DMS 273 treated with DMSO at 0.1 percent for 48 hours (cell line): ENCODE data around the gene DHODH.

Experiments
- DNase-seq: peaks from one replicate; lab custom pipeline; 2025; lab: John Stamatoyannopoulos, UW

The DHODH gene

DNA sequence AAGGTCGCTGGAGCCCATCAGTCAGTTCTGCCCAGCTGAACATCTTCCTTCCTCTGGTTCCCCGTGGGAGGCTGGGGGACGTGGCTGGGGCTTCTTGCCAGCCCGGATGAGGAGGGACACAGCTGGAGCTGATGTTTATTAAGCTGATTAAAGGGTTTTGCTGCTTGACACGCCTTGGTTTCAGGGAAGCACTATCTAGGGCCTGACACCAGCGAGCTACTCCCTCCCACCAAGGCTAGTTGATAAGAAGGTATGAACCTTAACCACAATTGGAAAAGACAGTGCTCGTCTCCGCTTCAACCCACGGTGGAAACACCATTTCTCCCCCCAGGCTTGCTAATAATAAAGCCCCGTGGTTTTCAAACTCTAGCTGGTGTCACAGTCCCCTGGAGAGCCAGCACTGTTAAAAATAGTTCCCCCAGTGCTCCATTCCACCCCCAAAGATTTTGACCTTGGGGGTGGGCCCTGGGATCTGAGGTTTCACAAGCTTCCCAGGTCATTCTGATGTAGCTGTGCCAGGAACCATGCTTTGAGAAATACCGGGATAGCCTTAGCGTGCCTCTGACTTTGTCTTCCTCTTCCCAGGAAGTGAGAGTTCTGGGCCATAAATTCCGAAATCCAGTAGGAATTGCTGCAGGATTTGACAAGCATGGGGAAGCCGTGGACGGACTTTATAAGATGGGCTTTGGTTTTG is 5.5 kb downstream of the DHODH start:
- DNase-seq: no peak

DNA sequence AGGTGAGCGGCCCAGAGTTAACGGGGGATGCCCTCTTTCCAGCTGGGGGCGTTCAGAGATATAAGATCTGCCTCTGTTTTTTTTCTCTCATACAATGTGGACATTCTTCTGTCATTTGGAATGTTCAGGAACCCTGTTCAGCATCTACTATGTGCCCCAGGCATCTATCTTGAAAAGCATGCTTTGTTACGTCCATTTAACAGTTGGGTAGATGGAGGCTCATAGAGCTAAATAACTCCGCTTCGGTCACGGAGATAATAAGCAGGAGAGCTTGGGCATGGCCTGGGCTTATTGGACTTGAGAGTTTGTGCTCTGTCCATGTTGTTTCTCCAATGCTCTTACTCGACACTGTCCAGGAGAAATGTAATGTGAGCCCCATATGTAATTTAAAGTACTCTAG is 6.1 kb downstream of the DHODH start:
- DNase-seq: no peak

DNA sequence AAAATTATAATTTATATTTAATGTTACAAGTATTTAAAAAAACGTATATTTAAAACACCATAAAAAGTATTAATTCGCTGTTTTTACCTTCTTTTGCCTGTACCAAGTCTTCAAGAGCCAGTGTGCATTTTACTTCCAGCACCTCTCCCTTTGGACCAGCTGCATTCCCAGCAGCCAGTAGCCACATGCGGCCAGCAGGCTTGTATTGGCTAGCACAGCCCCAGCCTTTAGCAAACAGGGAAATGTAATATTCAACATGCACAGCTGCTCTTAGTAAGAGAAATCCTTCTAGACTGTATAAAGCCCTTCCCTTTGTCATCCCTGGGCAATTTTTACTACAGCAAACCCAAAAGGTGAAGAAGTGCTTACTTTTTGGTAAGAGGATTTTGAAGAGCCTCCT is 6.6 kb downstream of the DHODH start:
- DNase-seq: no peak

DNA sequence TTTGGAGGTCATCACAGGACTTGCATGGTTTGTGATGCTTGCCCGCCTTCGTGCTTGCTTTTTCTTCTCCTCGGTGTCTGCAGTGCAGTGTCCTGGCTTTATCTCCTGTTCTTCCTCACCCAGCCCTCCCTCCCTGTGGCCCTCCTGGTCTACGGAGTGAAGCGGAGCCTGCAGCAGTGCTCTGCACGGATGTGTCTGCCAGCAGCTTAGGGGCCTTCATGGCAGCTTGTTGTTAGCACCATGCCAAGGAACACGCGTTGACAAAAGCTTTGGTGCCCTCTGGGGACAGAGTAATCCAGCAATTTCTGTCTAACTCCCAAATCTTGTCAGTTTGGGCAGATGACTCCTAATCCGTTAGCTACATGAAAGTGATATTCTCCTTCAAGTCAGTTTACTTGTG is 9.9 kb downstream of the DHODH start:
- no peak for DNase-seq

DNA sequence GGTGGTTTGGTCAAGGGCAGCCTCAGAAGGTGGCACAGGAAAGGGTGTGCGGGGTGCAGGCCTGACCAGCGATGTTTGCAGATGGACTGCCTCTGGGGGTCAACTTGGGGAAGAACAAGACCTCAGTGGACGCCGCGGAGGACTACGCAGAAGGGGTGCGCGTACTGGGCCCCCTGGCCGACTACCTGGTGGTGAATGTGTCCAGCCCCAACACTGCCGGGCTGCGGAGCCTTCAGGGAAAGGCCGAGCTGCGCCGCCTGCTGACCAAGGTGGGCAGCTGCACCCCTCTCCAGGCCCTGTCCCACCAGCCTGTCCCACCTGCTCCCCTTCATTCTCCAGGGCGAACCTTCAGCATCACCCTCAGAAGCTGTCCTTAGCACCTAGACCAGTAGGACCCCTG is 12.5 kb downstream of the DHODH start:
- no peak for DNase-seq

DNA sequence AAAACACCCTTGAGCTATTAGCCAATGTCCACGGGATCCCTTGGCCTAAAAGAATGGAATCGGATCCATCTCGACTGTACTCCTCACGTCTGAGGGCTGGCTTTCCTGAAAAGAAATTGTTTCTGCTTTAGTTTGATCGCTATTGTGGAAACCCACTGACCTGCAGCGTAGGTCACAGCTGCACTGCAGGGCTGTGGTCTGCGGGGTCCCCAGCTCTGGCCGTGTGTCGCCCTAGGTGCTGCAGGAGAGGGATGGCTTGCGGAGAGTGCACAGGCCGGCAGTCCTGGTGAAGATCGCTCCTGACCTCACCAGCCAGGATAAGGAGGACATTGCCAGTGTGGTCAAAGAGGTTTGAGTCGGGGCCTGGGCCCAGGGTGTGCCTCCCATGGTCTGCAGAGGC is 13.6 kb downstream of the DHODH start:
- no peak for DNase-seq

DNA sequence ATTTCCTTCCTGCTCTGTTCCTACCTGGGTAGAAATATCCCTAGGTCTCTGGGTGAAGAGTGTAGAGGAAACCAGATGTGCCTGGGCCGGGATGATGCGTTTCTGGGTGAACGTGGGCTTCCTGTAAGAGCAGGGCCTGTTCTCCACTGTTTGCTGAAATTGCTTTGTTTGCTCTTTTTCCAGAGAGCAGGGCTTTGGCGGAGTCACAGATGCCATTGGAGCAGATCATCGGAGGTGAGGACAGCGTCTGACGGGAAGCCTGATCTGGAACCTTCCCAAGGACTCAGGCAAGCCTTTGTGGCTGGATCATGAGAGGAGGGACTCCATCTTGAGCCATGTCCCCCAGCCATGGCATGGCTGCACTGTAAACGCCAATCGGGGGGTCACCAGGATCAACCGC is 15.4 kb downstream of the DHODH start:
- no peak for DNase-seq

DNA sequence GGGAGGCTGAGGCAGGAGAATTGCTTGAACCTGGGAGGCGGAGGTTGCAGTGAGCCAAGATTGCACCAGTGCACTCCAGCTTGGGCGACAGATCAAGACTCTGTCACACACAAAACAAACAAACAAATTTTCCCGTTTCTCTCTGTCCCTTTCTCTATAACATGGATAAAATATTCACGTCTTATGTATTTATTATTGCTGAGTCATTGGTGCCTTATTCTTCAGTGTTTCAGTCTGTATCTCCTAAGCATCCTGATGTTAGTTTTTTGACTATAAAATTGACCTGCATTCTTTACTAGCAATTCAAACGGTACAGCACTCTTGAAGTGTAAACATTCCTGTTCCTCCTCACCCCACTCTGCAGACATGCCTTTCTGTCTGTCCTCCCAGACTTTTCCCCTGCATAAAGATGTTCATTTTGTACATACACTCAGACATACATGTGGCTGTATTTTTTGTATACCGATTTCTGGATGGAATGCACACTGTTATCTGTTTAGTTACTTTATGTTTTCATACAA is 16.4 kb downstream of the DHODH start:
- no peak for DNase-seq

DNA sequence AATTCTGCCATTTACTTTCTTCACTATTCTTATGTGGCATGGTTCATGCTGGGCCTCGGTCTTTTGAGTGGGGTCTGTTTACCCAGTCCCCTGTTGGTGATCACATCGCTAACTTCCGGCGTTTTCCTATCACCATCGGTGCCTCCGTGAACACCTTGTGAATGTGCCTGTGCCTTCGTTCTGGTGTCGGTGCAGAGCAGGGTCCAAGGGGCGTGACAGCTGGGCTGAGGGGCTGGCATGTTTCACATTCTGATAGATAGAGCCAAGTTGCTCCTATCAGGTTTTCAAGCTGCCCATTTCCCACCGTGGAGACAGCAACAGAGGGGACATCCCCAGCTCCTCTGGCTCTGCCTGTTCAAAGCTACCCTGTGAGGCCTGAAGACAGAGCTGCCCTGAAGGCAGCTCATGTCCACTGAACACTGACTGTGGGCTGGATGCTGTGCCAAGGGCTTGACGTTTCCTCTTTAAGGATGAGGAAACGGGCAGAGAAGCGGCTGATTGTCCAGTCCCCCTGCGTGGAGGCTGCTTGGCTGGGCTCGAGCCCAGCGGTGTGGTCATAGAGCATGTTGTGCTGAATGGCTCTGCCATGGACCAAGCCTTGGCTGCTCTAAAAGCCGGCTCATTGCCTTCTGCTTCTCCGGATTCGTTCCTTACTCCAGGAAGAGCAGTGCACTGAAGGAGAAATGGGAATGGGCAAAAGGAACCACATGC is 17.0 kb downstream of the DHODH start:
- DNase-seq: no peak

DNA sequence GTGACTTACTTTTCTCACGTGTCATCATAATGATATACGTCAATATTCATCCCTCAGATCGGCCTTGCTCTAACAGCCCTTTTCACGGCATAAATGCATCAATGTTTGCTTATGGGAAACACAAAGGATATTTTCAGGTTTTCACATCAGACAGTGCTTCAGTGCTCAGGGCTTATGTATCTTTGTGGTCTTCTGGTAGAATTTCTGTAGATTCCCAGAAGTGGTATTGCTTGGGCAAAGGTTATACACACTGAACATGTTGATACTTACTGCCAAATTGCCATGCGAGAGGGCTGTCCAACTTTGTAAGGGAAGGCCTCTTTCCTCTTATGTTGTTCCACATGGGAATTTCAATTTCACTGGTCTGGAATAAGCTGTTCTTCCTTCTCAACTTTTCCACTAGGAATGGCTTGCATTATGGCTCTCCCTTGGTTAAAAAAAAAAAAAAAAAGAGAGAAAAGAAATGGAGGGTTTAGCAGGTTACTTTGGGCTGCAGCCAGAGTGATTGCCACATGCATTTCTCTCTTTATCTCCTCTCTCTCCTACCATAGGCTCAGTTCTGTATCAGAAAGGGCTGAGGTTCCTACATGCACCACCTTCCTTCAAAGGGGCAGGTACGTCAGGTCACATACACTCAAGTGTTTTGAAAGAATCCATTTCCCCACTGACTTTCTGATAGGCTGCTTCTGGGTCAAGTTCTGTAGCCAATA is 19.3 kb downstream of the DHODH start:
- no peak for DNase-seq

DNA sequence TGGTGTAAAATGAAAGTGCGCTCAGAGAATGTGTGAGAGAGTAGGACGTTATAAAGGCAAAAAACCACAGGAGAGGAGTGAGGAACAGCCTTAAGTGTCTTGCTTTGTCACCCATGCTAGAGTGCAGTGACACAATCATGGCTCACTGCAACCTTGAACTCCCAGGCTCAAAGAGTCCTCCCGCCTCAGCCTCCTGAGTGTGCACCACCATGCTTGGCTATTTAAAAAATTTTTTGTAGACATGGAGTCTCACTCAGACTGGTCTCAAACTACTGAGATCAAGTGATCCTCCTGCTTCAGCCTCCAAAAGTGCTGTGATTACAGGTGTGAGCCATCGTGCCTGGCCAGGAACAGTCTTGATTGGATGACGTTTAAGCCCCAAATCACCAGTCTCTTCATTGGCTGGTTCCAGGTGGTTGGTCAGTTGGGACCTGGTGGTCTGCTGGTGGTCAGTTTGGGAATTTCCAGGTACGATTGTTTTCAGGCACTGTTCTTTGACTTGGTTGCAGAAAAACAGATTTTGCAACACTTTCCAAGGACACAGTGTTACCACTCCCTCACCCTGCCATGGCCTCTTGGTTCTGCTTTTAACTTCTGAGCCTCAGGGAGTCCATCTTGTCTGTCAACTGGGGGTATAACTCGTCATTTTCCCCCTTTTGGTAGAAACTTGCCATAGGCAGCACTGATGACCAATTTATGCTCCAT is 21.2 kb downstream of the DHODH start:
- DNase-seq: no peak

DNA sequence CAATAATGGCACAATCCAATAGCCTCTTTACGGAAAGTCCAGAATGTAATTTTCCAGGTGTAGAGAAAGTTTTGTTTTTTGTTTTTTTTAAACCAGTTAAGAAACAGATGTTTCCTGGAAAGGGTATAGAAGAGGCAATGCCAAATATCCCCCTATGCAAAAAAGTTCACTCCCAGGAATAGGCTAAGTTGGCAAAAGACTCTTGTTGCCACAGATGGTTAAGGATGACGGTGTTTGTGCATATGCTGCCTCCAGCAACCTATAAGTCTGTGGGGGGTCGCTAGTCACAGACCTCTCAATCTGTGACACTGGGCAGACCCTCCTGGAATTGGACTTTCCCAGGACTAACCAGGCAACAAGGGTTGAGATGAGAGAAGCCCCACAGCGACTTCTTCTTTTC is 24.9 kb downstream of the DHODH start:
- no peak for DNase-seq

DNA sequence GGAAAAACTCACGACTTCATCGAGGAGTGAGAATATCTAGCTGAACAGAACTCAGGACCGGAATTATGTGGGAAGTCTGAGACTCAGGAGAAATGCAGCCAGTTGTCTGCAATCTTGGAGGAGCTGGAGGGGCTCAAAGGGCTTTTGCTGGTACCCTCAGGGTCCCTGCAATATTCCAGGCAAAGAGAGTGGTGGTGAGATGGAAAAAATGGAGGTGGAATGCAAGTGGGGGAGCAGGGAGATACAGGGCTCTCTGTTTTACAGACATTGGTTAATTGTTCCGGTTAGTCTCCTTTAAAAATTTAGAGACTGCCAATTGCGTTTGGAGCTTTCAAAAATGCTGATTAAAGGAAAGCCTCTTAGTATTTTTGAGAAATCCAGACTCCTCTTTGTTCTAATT is 27.6 kb downstream of the DHODH start:
- no peak for DNase-seq

DNA sequence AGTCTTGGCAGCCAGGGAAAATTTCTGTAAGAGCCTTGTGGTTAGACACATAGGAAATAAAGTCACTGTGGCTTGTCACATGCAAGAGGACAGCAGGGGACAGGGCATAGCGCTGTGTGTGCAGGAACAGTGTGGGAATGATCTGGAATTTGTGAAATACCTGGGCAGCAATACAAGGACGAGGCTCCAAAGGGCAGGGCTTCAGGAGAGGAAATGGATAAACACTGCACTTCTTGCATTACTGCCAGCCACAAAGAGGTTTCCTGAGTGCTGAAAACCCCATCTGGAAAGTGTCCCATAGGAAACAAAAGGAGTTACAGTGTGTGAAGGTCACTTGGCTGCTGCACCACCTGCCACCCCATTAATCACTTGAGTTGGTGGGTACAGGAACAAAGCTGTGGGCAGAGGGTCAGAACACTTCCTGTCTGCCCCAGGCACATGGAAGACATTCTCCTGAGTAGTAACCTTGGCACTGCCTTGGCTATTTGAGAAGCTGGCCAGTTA is 33.7 kb downstream of the DHODH start:
- DNase-seq: no peak

DNA sequence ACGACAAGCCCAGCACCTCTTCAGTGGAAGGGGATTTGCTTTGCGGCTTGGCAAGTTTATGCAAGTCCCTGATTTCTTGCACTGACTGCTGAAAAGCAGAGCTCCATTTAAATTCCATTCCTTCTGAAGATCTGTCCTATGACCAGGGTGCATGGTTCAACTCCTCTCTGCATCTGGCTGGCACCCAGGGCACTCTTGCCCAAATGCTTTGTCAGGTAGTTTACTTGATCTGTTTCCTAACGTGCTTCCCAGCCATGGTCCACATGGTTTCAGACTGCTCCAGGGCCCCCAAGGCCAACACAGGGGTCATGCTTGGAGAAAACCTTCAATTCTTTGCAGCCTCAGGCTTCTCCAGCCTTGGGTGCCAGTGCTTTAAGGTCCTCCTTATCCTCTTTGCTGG is 34.5 kb downstream of the DHODH start:
- no peak for DNase-seq

DNA sequence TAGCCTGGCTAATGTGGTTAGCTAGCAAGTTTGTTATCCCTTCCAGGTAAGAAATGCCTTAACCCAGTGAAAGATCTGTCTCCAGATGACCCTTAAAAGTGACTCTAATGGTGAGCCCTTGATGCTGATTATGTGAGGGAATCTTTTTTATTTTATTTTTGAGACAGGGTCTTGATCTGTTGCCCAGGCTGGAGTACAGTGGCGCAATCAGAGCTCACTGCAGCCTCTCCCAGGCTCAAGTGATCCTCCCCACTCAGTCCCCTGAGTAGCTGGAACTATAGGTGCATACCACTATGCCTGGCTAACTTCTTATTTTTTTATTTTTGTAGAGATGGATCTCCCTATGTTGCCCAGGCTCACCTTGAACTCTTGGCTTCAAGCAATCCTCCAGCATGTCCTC is 35.0 kb downstream of the DHODH start:
- DNase-seq: no peak

DNA sequence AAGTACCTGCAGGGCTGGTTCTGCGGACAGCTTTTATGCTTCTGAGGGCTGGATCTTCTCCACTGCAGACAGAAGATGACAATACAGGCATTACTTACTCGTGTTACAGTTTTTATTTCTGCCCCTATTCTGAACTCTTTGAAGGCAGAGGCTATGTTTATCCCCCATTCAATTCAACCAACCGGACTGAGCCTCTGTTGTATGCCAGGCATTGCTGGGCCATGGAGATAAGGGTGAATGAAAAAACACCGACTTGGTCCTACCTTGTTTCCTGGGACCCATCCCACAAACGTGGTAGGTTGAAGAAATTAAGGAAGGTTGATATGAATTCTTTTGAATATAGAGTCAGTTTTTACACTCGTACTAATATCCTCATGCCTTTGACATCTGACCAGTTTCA is 35.8 kb downstream of the DHODH start:
- no peak for DNase-seq

DNA sequence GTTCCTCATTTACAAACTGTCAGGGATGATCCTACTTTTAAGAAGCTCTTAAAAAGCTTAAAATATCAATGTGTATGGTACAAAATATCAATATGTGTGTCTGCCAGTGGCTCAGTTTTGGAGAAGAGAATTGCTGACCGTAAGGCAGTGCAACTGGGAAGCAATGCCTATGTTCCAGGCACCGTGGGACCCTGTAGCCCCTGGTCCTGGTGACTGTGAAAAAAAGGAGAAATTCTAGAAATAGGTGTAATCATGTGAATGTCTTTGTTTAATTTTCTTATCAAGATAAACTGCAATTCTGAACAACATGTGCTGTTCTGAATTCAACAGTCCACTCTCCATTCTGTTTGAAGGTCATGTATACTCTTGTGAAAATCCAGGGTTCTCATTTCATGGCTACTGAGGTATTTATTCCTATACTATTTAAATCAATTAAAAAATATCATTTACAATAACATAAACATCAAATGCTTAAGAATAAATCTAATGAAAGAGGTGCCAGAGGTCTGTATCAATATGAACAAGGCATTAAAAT is 36.3 kb downstream of the DHODH start:
- no peak for DNase-seq

DNA sequence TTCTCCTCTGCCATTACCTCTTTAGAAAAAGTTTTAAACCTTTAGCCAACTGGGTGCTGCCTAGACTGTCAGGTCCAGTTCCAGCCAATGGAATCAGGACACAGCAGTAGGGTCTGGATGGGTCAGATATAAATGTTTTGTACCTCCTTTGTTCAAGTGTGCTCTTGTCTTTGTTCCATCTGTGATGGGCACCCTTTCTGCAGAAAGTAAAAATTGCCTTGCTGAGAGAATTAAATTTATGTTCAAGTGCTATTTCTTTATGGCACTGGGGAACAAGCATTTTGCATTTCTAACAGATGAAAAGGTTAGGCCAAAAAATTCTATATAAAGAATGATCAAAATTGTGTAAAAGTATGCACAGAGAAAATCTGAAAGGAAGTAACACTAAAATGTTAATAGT is 40.6 kb downstream of the DHODH start:
- no peak for DNase-seq

DNA sequence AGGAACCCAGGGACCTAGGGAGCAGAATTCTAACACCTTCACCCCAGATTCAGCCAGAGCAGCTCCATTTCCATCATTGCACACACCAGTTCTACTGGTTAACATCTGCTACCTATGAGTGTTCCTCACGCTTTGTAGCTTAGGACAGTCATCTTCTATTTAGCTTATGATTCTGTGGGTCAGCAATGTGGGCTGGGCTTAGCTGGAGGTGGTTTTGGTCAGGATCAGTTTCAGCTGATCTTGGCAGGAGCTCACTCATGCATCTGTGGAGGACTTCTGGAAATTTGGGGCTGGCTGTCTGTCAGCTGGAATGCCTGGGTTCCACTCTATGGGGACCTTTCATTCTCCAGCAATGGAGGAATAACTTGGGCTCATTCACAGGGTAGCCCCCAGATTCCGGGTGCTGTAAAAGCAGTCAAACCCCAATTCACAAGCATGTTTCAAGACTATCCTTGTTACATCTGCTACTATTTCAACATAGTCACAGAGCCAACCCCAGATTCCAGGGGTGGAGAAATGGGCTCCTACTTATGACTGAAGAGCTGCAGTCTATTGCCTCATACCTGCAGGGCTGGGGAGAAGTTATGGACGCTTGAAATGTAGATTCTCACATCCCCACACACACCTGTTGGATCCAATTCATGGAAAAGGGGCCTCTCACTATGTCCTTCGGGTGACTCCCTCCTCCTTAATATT is 42.4 kb downstream of the DHODH start:
- no peak for DNase-seq

DNA sequence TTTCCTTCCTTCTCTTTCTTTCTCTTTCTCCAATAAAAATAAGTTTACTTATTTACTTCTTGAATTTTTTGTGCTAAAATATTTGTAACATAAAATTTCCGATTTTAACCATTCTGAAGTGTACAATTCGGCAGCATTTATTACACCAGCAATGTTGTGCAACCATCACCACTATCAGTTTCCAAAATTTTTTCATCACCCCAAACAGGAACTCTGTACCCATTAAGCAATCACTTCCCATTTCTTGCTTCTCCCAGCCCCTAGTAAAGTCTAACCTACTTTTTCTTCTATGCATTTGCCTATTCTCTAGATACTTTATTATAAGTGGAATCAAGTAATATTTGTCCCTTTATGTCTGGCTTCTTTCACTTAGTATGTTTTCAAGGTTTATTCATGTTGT is 43.3 kb downstream of the DHODH start:
- no peak for DNase-seq
